CD4-positive, alpha-beta T cell treated with Interleukin-4 for 4 hours (primary cell): ENCODE measurements around the gene ENTPD1.
"Not testable (repeated sequence)": the region's sequence is repeated elsewhere in the genome, so short reads cannot be mapped to it uniquely, and the experiment has no call there.

Source experiments
- DNase-seq: peaks from one replicate; pipeline ENCODE4 v3.0.0-alpha.2; 2020

The ENTPD1 gene

DNA sequence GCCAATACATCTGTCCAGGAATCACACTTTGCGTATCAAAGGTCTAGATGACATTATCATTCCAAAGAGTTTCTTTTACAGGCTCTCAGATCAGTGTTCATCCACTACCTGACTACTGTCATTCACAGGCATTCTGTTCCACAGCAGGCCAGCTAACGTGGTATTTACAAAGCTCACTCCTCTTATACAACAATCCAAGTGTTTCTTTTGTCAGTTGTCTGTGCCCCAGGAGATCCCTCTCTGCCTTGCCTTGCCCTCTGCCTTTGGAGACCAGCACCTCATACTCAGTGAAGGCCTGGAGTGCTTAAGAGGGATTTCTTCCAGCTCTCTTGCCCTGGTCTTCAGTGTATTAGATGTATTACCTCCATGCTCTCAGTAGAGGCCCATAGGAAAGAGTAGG, 117.2 kb downstream of the ENTPD1 start:
- DNase-seq, result no peak

DNA sequence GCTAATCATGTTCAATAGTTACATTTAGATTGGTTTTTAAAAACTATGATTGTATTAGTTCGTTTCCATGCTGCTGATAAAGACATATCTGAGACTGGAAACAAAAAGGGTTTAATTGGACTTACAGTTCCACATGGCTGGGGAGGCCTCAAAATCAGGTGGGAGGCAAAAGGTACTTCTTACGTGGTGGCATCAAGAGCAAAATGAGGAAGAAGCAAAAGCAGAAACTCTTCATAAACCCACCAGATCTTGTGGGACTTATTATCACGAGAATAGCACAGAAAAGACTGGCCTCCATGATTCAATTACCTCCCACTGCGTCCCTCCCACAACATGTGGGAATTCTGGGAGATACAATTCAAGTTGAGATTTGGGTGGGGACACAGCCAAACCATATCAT, 117.7 kb downstream of the ENTPD1 start:
- no peak for DNase-seq

DNA sequence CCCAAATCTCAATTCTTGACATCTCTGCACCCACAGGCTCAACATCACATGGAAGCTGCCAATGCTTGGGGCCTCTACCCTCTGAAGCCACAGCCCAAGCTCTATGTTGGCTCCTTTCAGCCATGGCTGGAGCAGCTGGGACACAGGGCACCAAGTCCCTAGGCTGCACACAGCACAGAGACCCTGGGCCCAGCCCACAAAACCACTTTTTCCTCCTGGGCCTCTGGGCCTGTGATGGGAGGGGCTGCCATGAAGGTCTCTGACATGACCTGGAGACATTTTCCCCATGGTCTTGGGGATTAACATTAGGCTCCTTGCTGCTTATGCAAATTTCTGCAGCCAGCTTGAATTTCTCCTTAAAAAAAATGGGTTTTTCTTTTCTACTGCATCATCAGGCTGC, 118.8 kb downstream of the ENTPD1 start:
- not testable (repeated sequence) for DNase-seq

DNA sequence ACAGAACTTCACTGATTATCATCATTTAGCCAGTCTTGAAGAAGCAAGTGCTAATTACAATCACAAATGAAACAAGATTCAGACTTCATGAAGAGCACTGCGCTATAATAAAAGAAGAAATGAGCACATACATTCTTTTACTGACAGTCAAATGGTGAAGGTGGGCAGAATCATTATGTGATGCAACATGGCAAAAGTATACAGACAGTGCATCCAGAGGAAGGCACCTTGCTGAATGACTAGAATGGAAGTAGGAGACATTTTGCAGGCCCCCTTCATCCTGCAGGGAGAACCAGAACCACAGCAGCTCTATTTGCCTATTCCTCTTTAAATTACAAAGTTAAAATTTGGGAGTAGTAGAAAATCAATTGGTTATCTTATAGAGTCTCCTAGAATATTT, 120.8 kb downstream of the ENTPD1 start:
- DNase-seq, result no peak

DNA sequence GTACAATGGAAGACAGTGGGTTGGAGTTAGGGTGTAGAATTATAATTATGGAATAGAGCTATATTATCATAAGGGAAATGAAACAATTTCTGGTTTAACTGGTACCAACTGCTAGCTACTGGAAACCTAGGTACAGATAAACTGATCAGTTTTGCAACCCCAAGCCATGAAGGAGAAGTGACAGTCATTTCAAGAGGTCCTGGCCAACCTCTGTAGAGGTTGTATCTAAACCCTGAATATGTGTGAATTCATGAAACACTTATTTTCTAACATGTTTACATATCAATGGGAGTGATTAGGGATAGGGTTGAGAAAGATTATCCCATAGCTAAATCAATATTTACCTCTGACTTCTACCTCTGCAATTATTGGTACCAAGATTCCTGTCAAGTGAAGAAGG, 121.9 kb downstream of the ENTPD1 start:
- DNase-seq, result no peak

DNA sequence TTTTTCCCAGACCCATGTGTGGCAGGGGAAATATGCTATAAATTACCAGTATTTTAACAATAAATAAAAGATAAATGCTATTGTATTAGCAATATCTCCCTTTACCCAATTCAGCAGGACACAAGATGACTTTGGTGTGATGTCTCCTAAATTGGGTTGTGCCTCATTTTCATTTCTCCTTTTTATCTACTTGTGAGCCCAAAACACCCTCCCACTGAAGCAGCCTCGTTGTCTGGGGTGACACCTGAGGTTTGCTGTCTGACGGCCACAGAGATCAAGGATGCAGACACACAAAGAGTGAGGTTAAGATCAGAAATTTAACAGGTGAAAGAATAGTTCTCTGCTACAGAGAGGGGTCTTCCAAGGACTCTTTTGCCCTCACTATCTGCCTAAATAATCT, 124.7 kb downstream of the ENTPD1 start:
- no peak for DNase-seq

DNA sequence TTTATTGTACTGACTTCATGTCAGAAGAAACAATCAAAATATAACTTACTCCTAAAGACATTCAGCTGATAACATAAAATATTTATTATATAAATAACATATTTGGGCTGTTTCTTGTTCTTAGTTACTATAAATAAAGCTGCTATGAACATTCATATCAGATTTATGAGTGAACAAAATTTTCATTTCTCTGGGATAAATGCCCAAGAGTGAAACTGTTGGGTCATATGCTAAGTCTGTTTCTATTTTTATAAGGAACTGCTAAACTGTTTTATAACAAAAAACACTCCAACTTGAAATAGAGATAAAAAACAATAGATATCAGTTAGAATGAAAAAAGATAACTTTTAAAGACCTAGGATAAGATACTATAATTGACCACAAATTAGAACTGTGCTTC, 125.4 kb downstream of the ENTPD1 start:
- DNase-seq, result no peak

DNA sequence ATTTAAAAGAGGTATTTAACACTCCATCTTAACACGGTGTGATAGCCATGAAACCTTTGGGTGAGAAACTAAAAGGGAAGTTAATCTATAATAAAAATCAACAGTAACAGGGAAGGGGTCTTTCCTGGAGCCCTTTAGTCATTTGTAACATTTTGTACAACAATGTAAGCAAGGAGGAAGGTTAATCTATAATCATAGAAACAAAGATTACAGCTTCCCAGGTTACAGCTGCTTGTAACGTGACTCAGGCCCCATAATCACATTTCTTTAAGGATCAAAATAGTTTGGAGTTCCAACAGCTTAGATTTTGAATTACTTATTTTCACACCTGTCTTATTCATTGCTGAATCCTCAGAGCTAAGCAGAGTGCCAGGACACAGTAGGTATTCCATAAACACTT, 133.9 kb downstream of the ENTPD1 start:
- DNase-seq, result no peak

DNA sequence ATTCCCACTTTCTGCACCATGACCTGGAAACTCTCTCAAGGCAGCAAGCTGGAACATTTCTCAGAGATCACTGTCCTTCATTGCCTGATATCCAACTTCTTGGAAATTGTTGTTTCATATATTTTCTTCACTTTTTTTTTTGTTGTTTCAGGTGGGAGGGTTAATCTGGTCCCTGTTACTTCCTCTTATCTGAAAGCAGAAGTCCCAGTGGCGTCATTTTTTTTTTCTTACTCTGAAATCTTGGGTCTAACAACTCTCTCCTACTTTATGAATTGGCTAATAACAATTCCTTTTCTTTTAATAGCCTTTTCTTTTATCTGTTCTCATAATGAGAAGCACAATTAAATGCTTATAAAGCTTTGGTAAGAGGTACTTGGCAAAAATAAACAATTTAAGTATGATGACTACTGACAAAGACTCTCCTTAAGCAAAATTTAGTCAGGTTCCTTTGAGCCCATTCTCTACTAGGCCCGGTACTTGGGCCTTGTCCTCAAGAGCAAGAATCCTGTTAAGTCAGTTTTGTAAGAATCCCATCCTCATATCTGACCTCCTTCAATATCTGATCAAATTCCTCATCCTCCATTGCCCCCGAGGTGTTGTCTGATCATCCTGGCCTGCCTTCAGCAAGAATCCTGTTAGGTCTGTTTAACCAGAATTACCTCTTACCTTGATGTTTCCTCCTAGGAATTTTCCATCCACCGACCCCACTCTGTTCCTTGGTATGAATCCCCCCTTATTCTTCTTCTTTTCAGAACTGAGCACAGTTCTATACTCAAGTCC, 140.3 kb downstream of the ENTPD1 start:
- DNase-seq, result no peak

DNA sequence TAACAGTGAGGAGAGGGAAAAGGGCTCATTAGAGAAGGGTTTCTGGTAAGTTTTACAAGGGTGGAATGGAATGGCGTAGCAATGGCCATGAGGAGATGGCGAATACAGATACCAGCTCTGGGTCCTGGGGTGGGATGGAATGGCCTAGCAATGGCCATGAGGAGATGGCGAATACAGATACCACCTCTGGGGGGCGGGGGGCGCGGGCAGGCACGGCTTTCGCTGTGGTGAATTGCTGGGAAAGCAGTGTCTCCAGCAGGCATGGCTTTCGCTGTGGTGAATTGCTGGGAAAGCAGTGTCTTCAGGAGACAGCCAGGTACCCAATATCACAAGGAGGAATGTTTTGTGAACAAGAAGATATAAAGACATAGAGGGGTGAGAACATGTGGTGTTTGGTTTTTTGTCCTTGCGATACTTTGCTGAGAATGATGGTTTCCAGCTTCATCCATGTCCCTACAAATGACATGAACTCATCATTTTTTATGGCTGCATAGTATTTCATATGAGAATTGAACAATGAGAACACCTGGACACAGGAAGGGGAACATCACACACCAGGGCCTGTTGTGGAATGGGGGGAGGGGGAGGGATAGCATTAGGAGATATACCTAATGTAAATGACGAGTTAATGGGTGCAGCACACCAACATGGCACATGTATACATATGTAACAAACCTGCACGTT, 150.1 kb downstream of the ENTPD1 start:
- DNase-seq, result not testable (repeated sequence)

DNA sequence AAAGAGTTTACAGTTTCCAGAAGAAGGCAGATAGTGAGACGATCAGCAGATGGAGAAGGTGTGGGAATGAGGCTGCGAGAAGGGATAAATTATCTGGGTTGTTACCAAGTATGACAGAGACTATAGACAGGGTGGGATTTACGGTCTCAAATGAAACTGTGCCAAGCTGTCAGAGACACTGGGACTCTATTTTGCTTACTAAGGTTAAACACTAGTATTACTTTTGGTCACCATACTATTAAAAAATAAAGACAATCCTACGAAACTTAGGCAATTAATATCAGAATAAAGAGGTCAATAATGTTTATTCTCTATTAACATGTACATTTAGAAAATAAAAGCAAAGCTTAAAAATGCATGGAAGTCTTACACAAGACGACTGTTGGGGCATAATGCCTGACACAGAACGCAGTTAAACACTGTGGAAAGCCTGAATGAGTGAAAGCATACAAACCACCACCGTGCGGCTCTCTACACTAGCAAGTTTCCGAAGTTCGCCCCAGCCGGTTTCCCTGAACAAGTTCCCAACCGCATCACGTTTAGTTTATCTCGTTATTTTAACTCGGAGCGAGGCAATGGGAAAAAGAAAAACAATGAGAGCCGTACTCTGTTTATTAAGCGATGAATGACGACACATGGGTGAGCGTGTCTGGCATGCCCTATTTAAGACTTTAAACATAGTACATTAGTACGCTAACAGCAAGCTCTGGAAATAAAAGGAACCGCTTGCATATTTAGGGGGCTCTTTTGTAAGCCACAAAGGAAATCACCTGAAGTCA, 150.9 kb downstream of the ENTPD1 start:
- DNase-seq, result no peak

DNA sequence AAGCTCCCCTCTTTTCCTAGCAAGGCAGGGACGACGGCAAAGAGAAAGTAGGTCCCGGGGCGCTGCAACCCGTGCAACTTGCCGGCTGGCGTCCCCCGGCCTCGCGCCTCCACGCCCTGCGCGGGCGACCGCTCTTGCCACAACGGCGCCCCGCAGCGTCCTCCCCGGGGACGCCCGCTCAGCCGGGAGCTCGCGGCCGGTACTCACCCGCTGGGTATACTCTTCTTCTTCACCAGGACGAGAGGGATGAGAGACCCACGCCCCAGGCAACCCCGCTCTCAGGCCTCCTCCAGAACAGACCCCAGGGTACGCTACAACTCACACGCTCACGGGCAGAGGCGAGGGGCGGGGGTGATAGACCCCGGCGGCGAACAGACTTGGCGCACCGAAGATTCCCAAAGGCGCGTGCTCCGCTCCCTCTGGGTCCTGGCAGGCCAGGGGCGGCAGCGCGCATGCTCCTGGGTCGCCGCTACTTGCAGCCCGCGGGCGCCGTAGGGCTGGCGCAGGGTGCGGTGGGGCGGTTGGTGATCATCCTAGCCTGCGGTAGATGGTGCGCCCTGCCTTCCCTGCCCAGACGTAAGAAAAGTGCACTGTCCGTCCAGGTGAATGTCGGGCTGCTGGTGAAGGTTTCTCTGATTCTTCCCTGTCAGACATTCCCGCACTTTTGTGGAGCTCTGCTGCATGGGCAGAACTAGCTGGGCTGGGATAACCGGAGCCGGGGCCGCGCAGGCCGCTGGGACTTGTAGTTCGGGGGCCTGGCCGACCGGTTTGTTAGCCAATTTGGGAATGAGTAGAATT, 151.7 kb downstream of the ENTPD1 start, which contains the start of gene CC2D2B:
Gene CC2D2B, plus strand, starts transcription at position 520 of the 798 bp plus-strand sequence. CDS start 3,349 bp downstream, outside the sequence.
- DNase-seq, result peak; percentile 47

DNA sequence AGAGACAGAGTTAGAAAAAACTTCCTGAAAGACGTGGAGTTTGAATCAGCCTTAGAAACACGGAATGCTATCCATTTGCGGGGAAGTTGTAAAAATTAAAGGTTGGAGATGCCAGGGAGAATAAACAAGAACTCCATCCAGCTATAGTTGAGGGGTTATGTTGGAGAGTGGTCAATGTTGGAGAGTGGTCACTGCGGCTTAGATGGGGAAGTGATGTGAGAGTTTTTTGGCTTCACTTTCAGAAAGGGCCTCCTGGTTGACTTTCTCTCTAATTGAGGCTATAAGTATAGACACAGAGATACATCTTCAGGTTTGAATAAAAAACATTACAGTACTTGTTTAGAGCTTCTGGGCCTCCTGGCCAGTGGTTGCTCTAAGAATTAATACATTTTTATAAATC, 152.5 kb downstream of the ENTPD1 start:
- DNase-seq, result no peak

DNA sequence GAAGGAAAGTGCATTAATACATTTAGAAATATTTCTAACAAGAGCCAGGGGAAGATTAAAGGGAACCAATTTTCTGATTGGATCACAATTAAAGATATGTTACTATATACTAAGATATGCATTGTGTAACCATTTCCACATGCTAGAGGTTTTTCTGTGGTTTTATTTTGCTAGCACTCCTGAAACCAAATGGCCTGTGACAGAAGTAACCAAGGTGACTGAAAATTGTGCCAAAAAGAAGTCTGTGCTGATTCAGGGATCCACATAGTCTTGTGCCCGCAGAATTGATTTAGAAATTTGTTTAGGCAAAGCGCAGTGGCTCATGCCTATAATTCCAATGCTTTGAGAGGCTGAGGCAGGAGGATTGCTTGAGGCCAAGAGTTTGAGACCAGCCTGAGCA, 153.6 kb downstream of the ENTPD1 start:
- DNase-seq, result no peak

DNA sequence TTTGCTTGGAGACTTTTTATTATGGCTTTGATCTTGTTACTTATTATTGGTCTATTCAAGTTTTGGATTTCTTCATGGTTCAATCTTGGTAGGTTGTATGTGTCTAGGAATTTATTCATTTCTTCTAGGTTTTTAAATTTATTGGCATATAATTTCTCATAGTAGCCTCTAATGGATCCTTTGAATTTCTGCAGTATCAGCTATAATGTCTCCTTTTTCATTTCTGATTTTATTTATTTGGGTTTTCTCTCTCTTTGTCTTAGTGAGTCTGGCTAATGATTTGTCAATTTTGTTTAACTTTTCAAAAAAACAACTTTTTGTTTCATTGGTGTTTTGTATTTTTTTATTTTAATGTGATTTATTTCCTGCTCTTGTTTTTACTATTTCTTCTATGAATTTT, 160.1 kb downstream of the ENTPD1 start:
- not testable (repeated sequence) for DNase-seq
